GM13976 (cell line): ENCODE data around the gene CMIP.

ENCODE experiments used
- DNase-seq: peaks from one replicate; pipeline ENCODE4 v3.0.0; 2012; ENCODE audit warnings: low spot score
- CTCF ChIP-seq: IDR thresholded peaks from 2 replicates; pipeline ENCODE4 v1.5.1; 2012; ENCODE audit warnings: borderline replicate concordance, mild to moderate bottlenecking; ENCODE audit not compliant: insufficient read depth; ENCODE audit errors: extremely low read depth, missing control alignments, control extremely low read depth
- in situ Hi-C: fragments of 300-500 bp; cut with MboI; formaldehyde crosslinking; loops from one replicate; pipeline ENCODE4 v1.12.0; 2022; ENCODE audit warnings: low sequenced_read_pairs, mixed read lengths, inconsistent platforms; ENCODE audit not compliant: unreplicated experiment

The CMIP gene

GRCh38 chr16:81539759-81540472, 95.3 kb downstream of the CMIP start:
- no peak for DNase-seq
- no peak for TF ChIP-seq CTCF
- in situ Hi-C loops: no loop called here

- in situ Hi-C loops: no loop called here
- no peak for DNase-seq
- TF ChIP-seq CTCF: no peak
Observed at GRCh38 chr16:81541314-81541713, 96.7 kb downstream of the CMIP start.

GRCh38 chr16:81542609-81543570, 98.3 kb downstream of the CMIP start:
- TF ChIP-seq CTCF: no peak
- in situ Hi-C loops: no loop called here
- no peak for DNase-seq

GRCh38 chr16:81543571-81543970, 99.0 kb downstream of the CMIP start:
- no peak for DNase-seq
- TF ChIP-seq CTCF: no peak
- in situ Hi-C loops: no loop called here

GRCh38 chr16:81544261-81544660, 99.7 kb downstream of the CMIP start:
- no peak for DNase-seq
- in situ Hi-C loops: no loop called here
- no peak for TF ChIP-seq CTCF

- in situ Hi-C loops: no loop called here
- no peak for TF ChIP-seq CTCF
- DNase-seq: no peak
Observed at GRCh38 chr16:81544700-81545271, 100.2 kb downstream of the CMIP start.
